ENCODE measurements around the gene ARSJ.

ARSJ gene

DNA sequence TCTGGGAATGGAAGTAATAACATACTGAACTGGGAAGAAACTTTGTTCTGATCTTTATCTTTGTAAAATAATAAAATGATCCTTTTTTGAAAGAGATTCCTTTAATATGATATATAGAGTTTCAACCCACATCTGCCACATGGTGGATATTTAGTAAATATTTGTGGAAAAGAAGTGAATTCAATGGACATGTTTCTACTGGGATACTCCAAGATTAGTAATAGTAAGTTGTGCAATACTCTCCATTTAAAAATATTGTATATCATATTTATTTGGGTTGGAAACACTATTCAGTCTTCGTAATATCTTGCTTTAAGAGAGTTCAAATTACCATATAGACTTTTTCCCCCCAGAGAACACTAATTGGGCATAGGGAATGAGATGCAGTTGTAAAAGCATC is 17.8 kb upstream of the ARSJ start:
- Histone ChIP-seq H3K27me3 (ENCODE audit: control insufficient read depth in 1 of 2, insufficient read depth in 1 of 2, low read length in 2 of 2) (no peaks in the 10 kb centered on the region), H2BK5ac (ENCODE audit: low read depth, low read length, poor library complexity, severe bottlenecking) (no peak overlapping the region), H4K8ac (ENCODE audit: low read length) (no peak overlapping the region), H2BK15ac (ENCODE audit: low read depth, poor library complexity, severe bottlenecking) (no peak overlapping the region), H3K4ac (ENCODE audit: low read depth in 1 of 2, low read length in 2 of 2) (no peak overlapping the region), H3K9ac (ENCODE audit: low read length) (no peak overlapping the region), H2BK12ac (ENCODE audit: low read length in 2 of 2) (no peak overlapping the region), H3K4me1 (ENCODE audit: control insufficient read depth, insufficient read depth, low read depth, low read length) (peaks cover 5% of the 10 kb centered on the region), H2AK5ac (ENCODE audit: low read length, severe bottlenecking) (no peak overlapping the region), H3K27ac (ENCODE audit: low read length, poor library complexity, severe bottlenecking) (no peak overlapping the region), H3K23ac (ENCODE audit: low read length in 2 of 2) (no peak overlapping the region), H3K79me1 (replicated peaks; ENCODE audit: low read length, poor library complexity, severe bottlenecking) (no peaks in the 10 kb centered on the region), H3K14ac (ENCODE audit: low read length in 2 of 2) (no peak overlapping the region), H3K4me2 (ENCODE audit: low read length, poor library complexity, severe bottlenecking) (no peak overlapping the region), H2AFZ (ENCODE audit: low read depth, low read length) (no peak overlapping the region), H3K4me3 (ENCODE audit: insufficient read depth in 1 of 2, low read depth in 1 of 2, low read length in 2 of 2) (no peak overlapping the region), H3K18ac (ENCODE audit: low read depth in 1 of 2, low read length in 2 of 2) (no peak overlapping the region), H3K9me3 (ENCODE audit: control insufficient read depth, low read length) (no peaks in the 10 kb centered on the region), H2BK120ac (ENCODE audit: low read depth, low read length) (no peak overlapping the region), H4K91ac (ENCODE audit: low read length) (no peak overlapping the region), H3K36me3 (ENCODE audit: control insufficient read depth in 1 of 2, insufficient read depth in 2 of 2, low read depth in 1 of 2, low read length in 2 of 2) (no peaks in the 10 kb centered on the region)
- DNase-seq, result no peak
- WGBS, result no CpG with 5 or more reads among the region's 1 CpG

DNA sequence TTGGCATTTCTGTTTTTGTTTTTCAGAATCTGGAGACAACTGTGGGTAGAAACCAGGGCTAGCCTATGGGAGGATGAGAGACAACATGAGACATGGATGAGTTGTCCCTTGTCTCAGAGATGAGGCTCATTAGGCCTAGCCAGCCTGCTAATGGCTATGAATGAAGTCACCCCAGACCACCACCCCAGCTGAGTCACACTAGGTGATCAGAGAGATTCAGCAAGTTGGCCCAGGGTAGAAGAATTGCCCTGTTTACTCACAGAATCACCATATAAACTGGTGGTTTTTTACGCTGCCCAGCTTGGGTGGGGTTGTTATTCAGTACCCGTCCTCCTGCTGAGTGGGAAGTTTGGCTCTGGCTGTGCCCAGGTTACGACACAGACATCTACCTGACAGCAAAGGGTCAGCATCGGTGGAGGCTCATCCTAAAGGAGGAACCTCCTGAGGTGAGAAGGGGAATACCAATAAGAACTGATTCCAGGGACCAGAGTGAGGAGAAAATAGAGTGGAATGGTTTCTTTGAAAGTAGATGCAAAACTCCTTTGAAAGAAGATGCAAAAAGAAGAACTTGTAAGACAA is 17.2 kb upstream of the ARSJ start:
- peaks cover 5% of the 10 kb centered on the region for H3K4me1 ChIP-seq (ENCODE audit: control insufficient read depth, insufficient read depth, low read depth, low read length)
- H2AK5ac ChIP-seq (ENCODE audit: low read length, severe bottlenecking), result peak overlapping the region; percentile 74
- H2BK5ac ChIP-seq (ENCODE audit: low read depth, low read length, poor library complexity, severe bottlenecking), result no peak overlapping the region
- H3K36me3 ChIP-seq (ENCODE audit: control insufficient read depth in 1 of 2, insufficient read depth in 2 of 2, low read depth in 1 of 2, low read length in 2 of 2), result no peaks in the 10 kb centered on the region
- no peak for DNase-seq
- H3K9me3 ChIP-seq (ENCODE audit: control insufficient read depth, low read length), result no peaks in the 10 kb centered on the region
- H3K79me1 ChIP-seq (replicated peaks; ENCODE audit: low read length, poor library complexity, severe bottlenecking), result no peaks in the 10 kb centered on the region
- no peak overlapping the region for H4K8ac ChIP-seq (ENCODE audit: low read length)
- H3K9ac ChIP-seq (ENCODE audit: low read length), result no peak overlapping the region
- no peak overlapping the region for H2BK15ac ChIP-seq (ENCODE audit: low read depth, poor library complexity, severe bottlenecking)
- no peak overlapping the region for H2BK120ac ChIP-seq (ENCODE audit: low read depth, low read length)
- no peak overlapping the region for H3K27ac ChIP-seq (ENCODE audit: low read length, poor library complexity, severe bottlenecking)
- H3K18ac ChIP-seq (ENCODE audit: low read depth in 1 of 2, low read length in 2 of 2), result peak overlapping the region in 1 of 2 experiments; percentile 76
- no peak overlapping the region for H3K23ac ChIP-seq (ENCODE audit: low read length in 2 of 2)
- H3K4me3 ChIP-seq (ENCODE audit: insufficient read depth in 1 of 2, low read depth in 1 of 2, low read length in 2 of 2), result no peak overlapping the region
- no peak overlapping the region for H3K4me2 ChIP-seq (ENCODE audit: low read length, poor library complexity, severe bottlenecking)
- H3K14ac ChIP-seq (ENCODE audit: low read length in 2 of 2), result no peak overlapping the region
- peak overlapping the region; percentile 27 for H2AFZ ChIP-seq (ENCODE audit: low read depth, low read length)
- H3K4ac ChIP-seq (ENCODE audit: low read depth in 1 of 2, low read length in 2 of 2), result no peak overlapping the region
- 66% methylated on average over 4 of the region's 4 CpGs for WGBS
- H4K91ac ChIP-seq (ENCODE audit: low read length), result no peak overlapping the region
- no peak overlapping the region for H2BK12ac ChIP-seq (ENCODE audit: low read length in 2 of 2)
- H3K27me3 ChIP-seq (ENCODE audit: control insufficient read depth in 1 of 2, insufficient read depth in 1 of 2, low read length in 2 of 2), result no peaks in the 10 kb centered on the region

DNA sequence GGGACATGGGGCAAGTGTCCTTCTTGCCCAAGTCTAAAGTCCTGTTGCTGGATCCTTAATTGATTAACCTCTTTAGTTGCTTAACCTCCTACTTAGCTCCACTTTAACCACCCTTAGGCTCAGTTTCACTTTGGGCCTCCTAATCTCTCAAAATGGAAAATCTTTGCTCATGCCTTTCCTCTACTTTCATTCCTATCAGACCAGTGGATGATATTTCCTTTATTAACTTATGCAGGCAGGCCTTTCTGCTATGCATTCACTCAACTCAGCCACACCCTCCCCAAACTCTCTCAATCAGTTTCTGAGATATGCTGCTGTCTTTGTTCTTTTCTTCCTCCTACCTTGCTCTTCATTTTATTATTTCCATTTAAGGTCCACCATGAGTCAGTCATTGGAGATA is 14.4 kb upstream of the ARSJ start:
- no peak overlapping the region for H3K9ac ChIP-seq (ENCODE audit: low read length)
- H3K4ac ChIP-seq (ENCODE audit: low read depth in 1 of 2, low read length in 2 of 2), result no peak overlapping the region
- no peak overlapping the region for H3K14ac ChIP-seq (ENCODE audit: low read length in 2 of 2)
- H3K4me1 ChIP-seq (ENCODE audit: control insufficient read depth, insufficient read depth, low read depth, low read length), result peaks cover 5% of the 10 kb centered on the region
- H3K9me3 ChIP-seq (ENCODE audit: control insufficient read depth, low read length), result no peaks in the 10 kb centered on the region
- no peak overlapping the region for H2AFZ ChIP-seq (ENCODE audit: low read depth, low read length)
- H2BK15ac ChIP-seq (ENCODE audit: low read depth, poor library complexity, severe bottlenecking), result no peak overlapping the region
- H2BK5ac ChIP-seq (ENCODE audit: low read depth, low read length, poor library complexity, severe bottlenecking), result no peak overlapping the region
- H3K27ac ChIP-seq (ENCODE audit: low read length, poor library complexity, severe bottlenecking), result no peak overlapping the region
- H3K4me2 ChIP-seq (ENCODE audit: low read length, poor library complexity, severe bottlenecking), result no peak overlapping the region
- no peaks in the 10 kb centered on the region for H3K36me3 ChIP-seq (ENCODE audit: control insufficient read depth in 1 of 2, insufficient read depth in 2 of 2, low read depth in 1 of 2, low read length in 2 of 2)
- H3K27me3 ChIP-seq (ENCODE audit: control insufficient read depth in 1 of 2, insufficient read depth in 1 of 2, low read length in 2 of 2), result no peaks in the 10 kb centered on the region
- H4K8ac ChIP-seq (ENCODE audit: low read length), result no peak overlapping the region
- no peak overlapping the region for H2BK120ac ChIP-seq (ENCODE audit: low read depth, low read length)
- H2AK5ac ChIP-seq (ENCODE audit: low read length, severe bottlenecking), result no peak overlapping the region
- no peak overlapping the region for H3K4me3 ChIP-seq (ENCODE audit: insufficient read depth in 1 of 2, low read depth in 1 of 2, low read length in 2 of 2)
- H3K18ac ChIP-seq (ENCODE audit: low read depth in 1 of 2, low read length in 2 of 2), result no peak overlapping the region
- H3K23ac ChIP-seq (ENCODE audit: low read length in 2 of 2), result no peak overlapping the region
- H3K79me1 ChIP-seq (replicated peaks; ENCODE audit: low read length, poor library complexity, severe bottlenecking), result no peaks in the 10 kb centered on the region
- H2BK12ac ChIP-seq (ENCODE audit: low read length in 2 of 2), result no peak overlapping the region
- DNase-seq, result no peak
- no peak overlapping the region for H4K91ac ChIP-seq (ENCODE audit: low read length)

DNA sequence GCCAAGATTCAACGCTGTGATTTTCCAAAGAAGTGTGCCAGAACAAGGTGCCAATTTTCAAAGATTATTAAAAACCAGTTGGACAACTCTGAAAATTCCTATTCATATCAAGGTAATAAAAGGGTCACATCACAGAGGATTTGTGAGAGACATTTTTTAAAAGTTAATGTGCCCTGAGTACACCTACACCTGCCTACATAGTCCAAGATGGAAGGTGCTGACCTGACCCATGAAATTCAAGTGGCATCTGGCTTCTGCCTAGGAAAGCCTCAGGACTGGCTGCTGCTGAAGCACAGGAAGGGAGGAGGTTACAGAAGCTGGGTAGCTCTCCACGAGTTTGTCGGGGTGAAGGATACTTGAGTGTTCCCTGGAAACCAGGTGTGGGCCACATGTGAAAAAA is 11.4 kb upstream of the ARSJ start:
- WGBS, result 100% methylated on average over 2 of the region's 3 CpGs
- Histone ChIP-seq H3K14ac (ENCODE audit: low read length in 2 of 2) (no peak overlapping the region), H2AFZ (ENCODE audit: low read depth, low read length) (no peak overlapping the region), H3K27me3 (ENCODE audit: control insufficient read depth in 1 of 2, insufficient read depth in 1 of 2, low read length in 2 of 2) (no peaks in the 10 kb centered on the region), H3K4me1 (ENCODE audit: control insufficient read depth, insufficient read depth, low read depth, low read length) (no peaks in the 10 kb centered on the region), H2BK12ac (ENCODE audit: low read length in 2 of 2) (no peak overlapping the region), H3K4me2 (ENCODE audit: low read length, poor library complexity, severe bottlenecking) (no peak overlapping the region), H3K18ac (ENCODE audit: low read depth in 1 of 2, low read length in 2 of 2) (no peak overlapping the region), H3K27ac (ENCODE audit: low read length, poor library complexity, severe bottlenecking) (no peak overlapping the region), H3K79me1 (replicated peaks; ENCODE audit: low read length, poor library complexity, severe bottlenecking) (no peaks in the 10 kb centered on the region), H3K36me3 (ENCODE audit: control insufficient read depth in 1 of 2, insufficient read depth in 2 of 2, low read depth in 1 of 2, low read length in 2 of 2) (no peaks in the 10 kb centered on the region), H2BK120ac (ENCODE audit: low read depth, low read length) (no peak overlapping the region), H3K4ac (ENCODE audit: low read depth in 1 of 2, low read length in 2 of 2) (no peak overlapping the region), H2AK5ac (ENCODE audit: low read length, severe bottlenecking) (no peak overlapping the region), H3K23ac (ENCODE audit: low read length in 2 of 2) (no peak overlapping the region), H3K9ac (ENCODE audit: low read length) (no peak overlapping the region), H3K9me3 (ENCODE audit: control insufficient read depth, low read length) (no peaks in the 10 kb centered on the region), H4K8ac (ENCODE audit: low read length) (no peak overlapping the region), H3K4me3 (ENCODE audit: insufficient read depth in 1 of 2, low read depth in 1 of 2, low read length in 2 of 2) (no peak overlapping the region), H2BK5ac (ENCODE audit: low read depth, low read length, poor library complexity, severe bottlenecking) (no peak overlapping the region), H4K91ac (ENCODE audit: low read length) (no peak overlapping the region), H2BK15ac (ENCODE audit: low read depth, poor library complexity, severe bottlenecking) (no peak overlapping the region)
- no peak for DNase-seq
